Measurements from ENCODE around the gene MAP1S. TPM values are rescaled to one million over a fixed set of nuclear protein-coding genes. Genes with fewer than 3 reads are reported as not detected.
"Not testable (repeated sequence)": the region's sequence is repeated elsewhere in the genome, so short reads cannot be mapped to it uniquely, and the experiment has no call there.

MAP1S gene
- total RNA-seq, 1 donor from 2014 or later = 40.8 TPM

DNA sequence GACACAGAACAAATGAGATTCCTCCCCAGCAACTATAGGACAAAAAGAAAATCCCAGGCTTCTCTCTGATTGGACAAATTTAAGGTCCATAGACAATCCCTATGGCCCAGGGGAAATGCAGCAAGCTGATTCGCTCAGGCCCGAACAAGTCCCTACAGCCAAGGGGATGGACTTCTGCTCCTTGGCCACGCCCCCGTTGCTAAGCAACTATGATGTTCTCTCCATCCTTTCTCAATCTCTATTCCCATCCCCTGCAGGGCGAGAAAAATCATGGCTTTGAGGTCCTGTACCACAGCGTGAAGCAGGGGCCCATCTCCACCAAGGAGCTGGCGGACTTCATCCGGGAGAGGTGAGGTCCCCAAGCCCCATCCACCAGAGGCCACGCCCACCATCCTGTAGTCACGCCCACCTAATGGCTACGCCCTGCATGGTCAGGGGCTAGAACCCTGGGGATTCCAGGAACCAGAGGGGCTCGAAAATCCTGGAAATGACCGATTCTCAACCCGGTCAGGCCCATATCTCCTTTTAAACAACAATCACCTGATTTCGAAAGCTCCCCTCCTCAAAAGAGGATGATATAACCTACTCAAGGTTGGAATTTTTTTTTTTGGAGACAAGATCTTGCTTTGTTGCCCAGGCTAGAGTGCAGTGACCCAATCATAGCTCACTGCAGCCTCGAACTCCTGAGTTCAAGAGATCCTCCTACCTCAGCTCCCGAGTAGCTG, 43.4 kb downstream of the MAP1S start:
- DNase-seq (ENCODE audit: low read depth, low spot score) = no peak

- no peak for DNase-seq (ENCODE audit: low read depth, low spot score)
These were observed 45.1 kb downstream of the MAP1S start for GRCh38 chr19:17764348-17764747.

- no peak for DNase-seq (ENCODE audit: low read depth, low spot score)
These were observed 45.9 kb downstream of the MAP1S start for GRCh38 chr19:17765069-17765618.

- peak; percentile 50 for DNase-seq (ENCODE audit: low read depth, low spot score)
These were observed 47.4 kb downstream of the MAP1S start for GRCh38 chr19:17766543-17767131.

- DNase-seq (ENCODE audit: low read depth, low spot score) = no peak
These were observed 48.3 kb downstream of the MAP1S start for GRCh38 chr19:17767559-17767958.

DNA sequence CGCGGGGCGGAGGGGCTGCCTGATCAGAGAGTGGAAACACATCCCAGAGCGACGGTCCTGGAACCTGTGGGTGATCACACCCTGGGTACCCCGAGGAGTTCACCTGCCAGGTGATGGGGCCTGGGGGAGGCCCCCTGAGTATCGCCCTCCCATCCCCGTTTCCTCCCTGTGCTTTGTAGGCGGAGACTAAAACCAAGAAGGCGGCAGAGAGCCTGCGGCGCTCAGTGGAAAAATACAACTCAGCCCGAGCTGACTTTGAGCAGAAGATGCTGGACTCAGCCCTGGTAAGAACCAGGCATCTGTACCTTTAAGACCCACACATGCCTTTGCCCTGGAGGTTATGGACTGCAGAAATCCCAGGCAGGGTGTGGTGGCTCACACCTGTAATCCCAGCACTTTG, 51.3 kb downstream of the MAP1S start:
- no peak for DNase-seq (ENCODE audit: low read depth, low spot score)

GRCh38 chr19:17772172-17772571, 52.9 kb downstream of the MAP1S start:
- DNase-seq (ENCODE audit: low read depth, low spot score) = no peak

DNA sequence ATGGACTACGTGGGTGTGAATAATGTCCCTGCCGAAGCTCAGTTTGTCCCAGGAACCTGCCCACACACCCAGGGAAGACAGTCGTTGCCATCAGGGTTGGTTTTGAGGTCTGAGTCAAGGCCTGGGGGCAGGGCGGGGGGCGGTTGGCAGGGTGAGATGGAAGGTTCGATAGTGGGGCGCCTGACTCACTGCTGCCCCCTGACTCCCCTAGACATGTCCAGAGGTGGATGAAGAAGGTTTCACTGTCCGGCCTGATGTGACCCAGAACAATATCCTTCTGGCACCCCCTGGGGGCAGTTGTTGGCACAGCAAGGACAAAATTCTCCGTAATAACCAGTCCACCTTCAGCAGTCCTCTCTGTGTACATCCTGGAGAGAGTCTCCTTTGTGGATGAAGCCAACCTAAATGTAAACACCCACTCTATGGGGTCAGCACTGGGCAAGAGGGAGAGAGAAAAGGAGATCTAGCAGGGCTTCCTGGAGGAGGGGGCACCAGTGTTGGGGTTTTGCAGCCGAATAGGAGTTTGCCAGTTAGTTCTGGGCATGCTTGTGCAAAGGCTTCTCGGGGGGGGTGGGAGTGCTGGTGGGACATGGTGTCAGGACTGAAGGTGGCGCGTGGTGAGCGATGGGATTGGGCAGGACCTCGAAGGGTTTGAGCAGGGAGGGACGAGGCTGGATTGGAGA, 56.1 kb downstream of the MAP1S start:
- no peak for DNase-seq (ENCODE audit: low read depth, low spot score)

- no peak for DNase-seq (ENCODE audit: low read depth, low spot score)
These were observed 56.9 kb downstream of the MAP1S start for GRCh38 chr19:17775991-17776803.

- DNase-seq (ENCODE audit: low read depth, low spot score) = not testable (repeated sequence)
These were observed 58.6 kb downstream of the MAP1S start for GRCh38 chr19:17777840-17778239.

DNA sequence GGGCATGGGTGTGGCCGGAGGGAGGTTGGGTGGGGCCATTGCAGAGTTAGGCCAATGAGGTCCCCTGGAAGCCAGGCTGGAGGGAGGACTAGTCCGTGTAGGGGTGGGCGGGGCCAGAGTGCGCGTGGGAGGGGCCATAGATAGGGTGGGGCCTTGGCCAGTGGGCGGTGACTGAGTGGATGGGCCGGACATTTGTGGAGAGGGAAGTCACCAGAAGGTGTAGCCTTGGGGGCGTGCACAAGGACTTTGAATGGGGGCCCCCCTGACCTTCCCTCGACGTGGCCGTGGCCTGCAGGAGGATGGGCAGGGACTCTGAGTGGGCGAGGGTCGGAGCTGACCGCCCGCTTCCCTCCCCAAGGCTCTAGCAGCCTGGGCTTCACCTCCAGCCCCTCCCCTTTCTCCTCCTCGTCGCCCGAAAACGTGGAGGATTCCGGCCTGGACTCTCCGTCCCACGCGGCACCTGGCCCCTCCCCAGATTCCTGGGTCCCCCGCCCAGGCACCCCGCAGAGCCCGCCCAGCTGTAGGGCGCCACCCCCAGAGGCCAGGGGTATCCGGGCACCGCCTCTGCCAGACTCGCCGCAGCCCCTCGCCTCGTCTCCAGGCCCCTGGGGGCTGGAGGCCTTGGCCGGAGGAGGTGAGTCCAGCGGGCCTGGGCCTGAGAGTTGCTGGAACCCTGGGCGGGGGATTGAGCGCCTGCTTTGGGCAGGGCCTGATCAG, 59.1 kb downstream of the MAP1S start:
- DNase-seq (ENCODE audit: low read depth, low spot score) = no peak

DNA sequence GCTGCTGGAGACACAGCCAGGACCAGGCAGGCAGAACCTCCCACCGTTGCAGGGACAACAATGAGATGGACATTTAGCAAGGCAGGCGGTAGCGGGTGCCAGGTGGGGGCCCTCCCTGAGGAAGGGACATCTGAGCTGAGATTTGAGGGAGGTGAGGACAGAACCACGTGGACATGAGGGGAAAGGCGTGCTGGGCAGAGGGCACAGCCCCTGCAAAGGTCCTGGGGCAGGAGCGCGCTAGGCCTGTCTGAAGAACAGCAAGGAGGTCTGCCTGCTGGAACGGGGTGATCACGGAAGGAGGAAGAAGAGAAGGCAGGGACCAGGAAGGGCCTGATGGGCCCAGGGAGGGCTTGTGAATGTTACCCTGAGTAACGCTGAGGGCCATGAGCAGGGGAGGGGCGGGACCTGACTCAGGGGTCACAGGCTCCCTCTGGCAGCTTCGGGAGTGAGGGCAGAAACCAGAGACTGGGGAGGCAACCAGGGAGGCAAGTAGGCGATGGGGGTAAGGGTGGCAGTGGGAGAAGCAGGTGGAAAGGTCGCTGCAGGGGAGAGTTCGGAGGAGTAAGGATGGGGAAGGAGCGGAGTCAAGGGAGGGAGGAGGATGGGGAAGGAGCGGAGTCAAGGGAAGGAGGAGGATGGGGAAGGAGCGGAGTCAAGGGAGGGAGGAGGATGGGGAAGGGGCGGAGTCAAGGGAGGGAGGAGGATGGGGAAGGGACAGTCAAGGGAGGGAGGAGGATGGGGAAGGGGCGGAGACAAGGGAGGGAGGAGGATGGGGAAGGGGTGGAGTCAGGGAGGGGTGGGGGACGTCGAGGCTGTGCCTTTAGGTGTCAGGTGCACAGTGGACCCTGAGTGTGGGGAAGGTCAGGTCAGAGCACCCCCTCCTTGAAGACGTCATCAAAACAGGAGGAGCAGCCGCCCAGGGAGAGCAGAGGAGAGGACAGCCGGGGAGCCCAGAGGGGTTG, 60.0 kb downstream of the MAP1S start:
- no peak for DNase-seq (ENCODE audit: low read depth, low spot score)

DNA sequence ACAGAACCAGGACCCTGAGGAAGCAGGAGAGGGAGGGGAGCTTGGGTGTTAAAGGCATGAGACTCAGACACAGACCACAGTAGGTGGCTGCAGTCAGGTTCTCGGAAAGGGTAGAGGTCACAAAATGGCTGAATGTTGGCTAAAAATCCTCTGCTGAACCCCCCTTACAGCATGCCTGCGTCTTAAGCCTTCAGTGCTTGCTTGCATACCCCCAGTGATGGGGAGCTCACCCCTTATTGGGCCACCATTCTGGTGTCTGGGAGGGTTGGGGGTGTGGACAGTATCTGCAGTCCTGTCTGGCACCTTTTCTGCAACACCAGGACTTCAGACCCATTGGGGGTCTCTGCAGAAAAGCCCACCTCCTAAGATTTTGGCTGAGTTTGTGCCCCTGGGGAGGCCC, 61.5 kb downstream of the MAP1S start:
- DNase-seq (ENCODE audit: low read depth, low spot score) = no peak

DNA sequence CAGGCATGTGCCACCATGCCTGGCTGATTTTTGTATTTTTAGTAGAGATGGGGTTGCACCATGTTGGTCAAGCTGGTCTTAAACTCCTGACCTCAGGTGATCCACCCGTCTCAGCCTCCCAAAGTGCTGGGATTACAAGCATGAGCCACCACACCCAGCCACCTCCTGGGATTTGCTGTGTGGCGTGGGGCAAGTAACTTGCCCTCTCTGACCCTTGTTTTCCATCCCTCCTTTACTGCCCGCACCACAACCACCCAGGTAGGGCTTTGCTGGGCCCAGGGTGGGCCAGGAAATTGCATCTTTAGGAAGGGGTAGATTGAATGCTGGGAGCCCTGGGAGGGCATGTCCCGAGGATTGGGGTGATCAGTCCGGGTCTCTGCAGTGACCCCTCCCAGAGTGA, 64.4 kb downstream of the MAP1S start:
- not testable (repeated sequence) for DNase-seq (ENCODE audit: low read depth, low spot score)

Other genes starting within 250 kb of the MAP1S start
- gene SLC27A1, start 249.0 kb upstream of the MAP1S start, total RNA-seq = 9.8 and 10.0 TPM in 2 replicates
- gene PGLS, start 207.8 kb upstream of the MAP1S start, total RNA-seq = 44.6 and 45.2 TPM in 2 replicates
- gene COLGALT1, start 163.8 kb upstream of the MAP1S start, total RNA-seq = 107 and 142 TPM in 2 replicates
- gene UNC13A, start 31.1 kb upstream of the MAP1S start, total RNA-seq = under 0.01 TPM in 1 of 2 replicates, not detected in the other
- 0.56 and 1.1 TPM in 2 replicates for gene FCHO1, start 32.0 kb downstream of the MAP1S start, total RNA-seq
- gene B3GNT3, start 75.7 kb downstream of the MAP1S start, total RNA-seq = not detected in 2 replicates
- not detected in 2 replicates for gene INSL3, start 102.0 kb downstream of the MAP1S start, total RNA-seq
- gene JAK3, start 128.5 kb downstream of the MAP1S start, total RNA-seq = 1.6 and 3.0 TPM in 2 replicates
- gene RPL18A, start 140.4 kb downstream of the MAP1S start, total RNA-seq = 1,161 and 1,468 TPM in 2 replicates
- not detected in 2 replicates for gene SLC5A5, start 152.5 kb downstream of the MAP1S start, total RNA-seq
- 57.0 and 65.4 TPM in 2 replicates for gene CCDC124, start 213.5 kb downstream of the MAP1S start, total RNA-seq
- gene KCNN1, start 247.6 kb downstream of the MAP1S start, total RNA-seq = under 0.01 TPM in 1 of 2 replicates, not detected in the other